Stimulated activated CD4-positive, alpha-beta T cell treated with anti-CD3 and anti-CD28 coated beads, Interleukin-15, amount 100 ng/mL, for 1 hour (primary cell): ENCODE measurements around the gene TUBA3D.
"Not testable (repeated sequence)": the region's sequence is repeated elsewhere in the genome, so short reads cannot be mapped to it uniquely, and the experiment has no call there.

Experiments
- DNase-seq, 2 donors: peaks; one replicate each; pipeline ENCODE4 v3.0.0-alpha.2; 2020; ENCODE audit warnings: low read depth in 1 of 2, low spot score in 1 of 2

Gene TUBA3D

GRCh38 chr2:131475831-131476230, at the start of gene TUBA3D:
Gene TUBA3D, plus strand, starts transcription at chr2:131476119. Its CDS starts 81 bp downstream, at chr2:131476200.
- DNase-seq = no peak

GRCh38 chr2:131426727-131427126, 49.2 kb upstream of the TUBA3D start:
- no peak for DNase-seq

- no peak for DNase-seq
Measured at GRCh38 chr2:131431336-131431735, 44.6 kb upstream of the TUBA3D start.

GRCh38 chr2:131440742-131441468, 35.0 kb upstream of the TUBA3D start:
- DNase-seq = not testable (repeated sequence)

- DNase-seq = not testable (repeated sequence)
Measured at GRCh38 chr2:131444736-131445514, 31.0 kb upstream of the TUBA3D start.

GRCh38 chr2:131445515-131445797, 30.5 kb upstream of the TUBA3D start:
- DNase-seq = not testable (repeated sequence)

- no peak for DNase-seq
Measured at GRCh38 chr2:131445896-131446295, 30.0 kb upstream of the TUBA3D start.

GRCh38 chr2:131447981-131448380, 27.9 kb upstream of the TUBA3D start:
- not testable (repeated sequence) for DNase-seq

- DNase-seq = not testable (repeated sequence)
Measured at GRCh38 chr2:131451265-131451949, 24.5 kb upstream of the TUBA3D start.

- not testable (repeated sequence) for DNase-seq
Measured at GRCh38 chr2:131454914-131455313, 21.0 kb upstream of the TUBA3D start.

- DNase-seq = not testable (repeated sequence)
Measured at GRCh38 chr2:131467722-131468121, 8.2 kb upstream of the TUBA3D start.

- DNase-seq = not testable (repeated sequence)
Measured at GRCh38 chr2:131470944-131471343, 5.0 kb upstream of the TUBA3D start.

- not testable (repeated sequence) for DNase-seq
Measured at GRCh38 chr2:131471624-131472023, 4.3 kb upstream of the TUBA3D start.

- DNase-seq = not testable (repeated sequence)
Measured at GRCh38 chr2:131473266-131473665, 2.7 kb upstream of the TUBA3D start.

GRCh38 chr2:131476363-131476762, 444 bp downstream of the TUBA3D start:
- DNase-seq = not testable (repeated sequence)

- not testable (repeated sequence) for DNase-seq
Measured at GRCh38 chr2:131477227-131477626, 1.3 kb downstream of the TUBA3D start.

GRCh38 chr2:131478074-131478849, 2.3 kb downstream of the TUBA3D start:
- DNase-seq = not testable (repeated sequence)

- not testable (repeated sequence) for DNase-seq
Measured at GRCh38 chr2:131478850-131479461, 3.0 kb downstream of the TUBA3D start.

- DNase-seq = not testable (repeated sequence)
Measured at GRCh38 chr2:131480351-131480750, 4.4 kb downstream of the TUBA3D start.

- not testable (repeated sequence) for DNase-seq
Measured at GRCh38 chr2:131482506-131483155, 6.7 kb downstream of the TUBA3D start.
